K562 (cell line): ENCODE measurements around the gene CEACAM21. TPM values are rescaled to one million over a fixed set of nuclear protein-coding genes. Genes with fewer than 3 reads are reported as not detected.

Experiments used
- ATAC-seq: fragments of 200-7000 bp; cut with Tn5 transposase; 3 replicates; pipeline ENCODE4 v1.9.1; 2020; ENCODE audit warnings: moderate library complexity
- BruUV-seq: library from RNA; stranded (reverse); fragments of 400-500 nt; replicated peaks from 2 replicates; lab custom pipeline; 2021; lab: Mats Ljungman, UMichigan
- CTCF ChIA-PET: fragments of 300-600 bp; formaldehyde crosslinking; extraction: SDS; loops from one replicate; lab custom pipeline; 2021; ENCODE audit warnings: low intra/inter-chr PET ratio; lab: Yijun Ruan, JAX
- POLR2A ChIA-PET: fragments of 300-600, 350-650 bp; sonication (Branson Sonifier 250); formaldehyde crosslinking; extraction: SDS; loops from one replicate; lab custom pipeline; 2021; ENCODE audit warnings: antibody characterized with exemption, inconsistent platforms; lab: Yijun Ruan, JAX
- DNase-seq, 4 experiments: peaks; one replicate each; pipeline versions ENCODE4 v3.0.0 to v3.0.0-alpha.2; 2011 to 2018; ENCODE audit warnings: low spot score in 3 of 4, mixed read lengths in 3 of 4; ENCODE audit errors: extremely low read depth in 1 of 4
- FAIRE-seq: peaks from 2 replicates; lab custom pipeline; 2011; peaks lifted over from hg19 to GRCh38; lab: Jason Lieb, UNC
- H2AFZ ChIP-seq: 2 replicates; pipeline ENCODE4 v1.6.0; 2011; ENCODE audit warnings: low read depth, low read length, control low read depth, inconsistent platforms
- H3K27ac ChIP-seq: fragments of 200-600 bp; 3 replicates; pipeline ENCODE4 v1.8.0; 2011; ENCODE audit warnings: low read depth, mild to moderate bottlenecking, control low read depth, inconsistent platforms, low read length, moderate library complexity, mixed read lengths; ENCODE audit errors: extremely low read depth
- H3K27me3 ChIP-seq, 2 experiments: fragments of 300-600 bp in 1 of 2; 2 replicates in 1 of 2; 3 replicates in 1 of 2; pipeline versions ENCODE4 v1.6.0 to v1.8.0; 2011; ENCODE audit warnings: inconsistent platforms in 2 of 2, low read length in 2 of 2, mild to moderate bottlenecking in 1 of 2, mixed read lengths in 1 of 2, moderate library complexity in 1 of 2; ENCODE audit not compliant: control insufficient read depth in 2 of 2, insufficient read depth in 2 of 2
- H3K36me3 ChIP-seq: fragments of 300-600 bp; 3 replicates; pipeline ENCODE4 v1.8.0; 2011; ENCODE audit warnings: mild to moderate bottlenecking, low read length, inconsistent platforms; ENCODE audit not compliant: control insufficient read depth, insufficient read depth
- H3K4me1 ChIP-seq, 2 experiments: fragments of 200-600 bp in 1 of 2; replicated peaks in 1 of 2; 2 replicates in 1 of 2; 3 replicates in 1 of 2; pipeline versions ENCODE4 v1.5.1 to v1.8.0; 2011; ENCODE audit warnings: inconsistent platforms in 2 of 2, low read length in 2 of 2, mild to moderate bottlenecking in 1 of 2, mixed read lengths in 1 of 2, moderate library complexity in 1 of 2; ENCODE audit not compliant: control insufficient read depth in 2 of 2, insufficient read depth in 2 of 2
- H3K4me2 ChIP-seq: 2 replicates; pipeline ENCODE4 v1.6.1; 2011; ENCODE audit warnings: low read length, control low read depth, inconsistent platforms, mixed read lengths; ENCODE audit not compliant: insufficient read depth
- H3K4me3 ChIP-seq: fragments of 200-600 bp; sonication (generic), shearing (Covaris generic); 2 replicates; pipeline ENCODE4 v1.5.1; 2016; ENCODE audit warnings: control low read depth, inconsistent platforms
- H3K79me2 ChIP-seq: fragments of 200-600 bp; 3 replicates; pipeline ENCODE4 v1.8.0; 2011; ENCODE audit warnings: low read length, inconsistent platforms; ENCODE audit not compliant: control insufficient read depth, insufficient read depth
- H3K9ac ChIP-seq, 2 experiments: 2 replicates each; pipeline versions ENCODE4 v1.6.0 to v1.6.1; 2011; ENCODE audit warnings: low read depth in 2 of 2, low read length in 2 of 2, control low read depth in 1 of 2, inconsistent platforms in 1 of 2, mild to moderate bottlenecking in 1 of 2, mixed read lengths in 1 of 2; ENCODE audit not compliant: insufficient read depth in 1 of 2
- H3K9me1 ChIP-seq: one replicate; pipeline ENCODE4 v1.6.0; 2011; ENCODE audit warnings: inconsistent platforms, mild to moderate bottlenecking, low read length, moderate library complexity; ENCODE audit not compliant: control insufficient read depth, insufficient read depth
- H3K9me3 ChIP-seq: replicated peaks from 2 replicates; pipeline ENCODE4 v1.5.1; 2011; ENCODE audit warnings: low read depth, low read length, inconsistent platforms; ENCODE audit not compliant: control insufficient read depth, insufficient read depth
- H4K20me1 ChIP-seq: replicated peaks from 2 replicates; pipeline ENCODE4 v1.6.1; 2011; ENCODE audit warnings: low read length, inconsistent platforms, mixed read lengths; ENCODE audit not compliant: control insufficient read depth, insufficient read depth
- HMG20B ChIP-seq: fragments of 250-450 bp; sonication (Bioruptor Pico); IDR thresholded peaks from 2 replicates; pipeline ENCODE4 v1.5.0; 2021; ENCODE audit warnings: mild to moderate bottlenecking
- MCM3 ChIP-seq: fragments of 450-650 bp; IDR thresholded peaks from 2 replicates; pipeline ENCODE4 v1.6.1; 2016
- THRA ChIP-seq: fragments of 450-650 bp; IDR thresholded peaks from 2 replicates; pipeline ENCODE4 v1.6.1; 2017; ENCODE audit warnings: mild to moderate bottlenecking, moderate library complexity
- U2AF2 ChIP-seq: fragments of 200-400 bp; formaldehyde crosslinking; optimal IDR thresholded peaks from 2 replicates; pipeline ENCODE3; 2017; ENCODE audit warnings: low read depth, mild to moderate bottlenecking, low read length
- ZNF316 ChIP-seq: fragments of 450-650 bp; IDR thresholded peaks from 2 replicates; pipeline ENCODE4 v1.6.1; 2016
- WGBS: fragments of 100-300 bp; shearing (Covaris generic); methylation state at CpG from one replicate; pipeline ENCODE4 v1.1.6; 2016; ENCODE audit warnings: low coverage, mixed read lengths; ENCODE audit not compliant: insufficient coverage; ENCODE audit errors: missing lambda C conversion rate; 5-methylcytosine and 5-hydroxymethylcytosine counted together
- in situ Hi-C: fragments of 300-500 bp; cut with MboI; formaldehyde crosslinking; loops from 4 replicates; pipeline ENCODE4 v1.15.0; 2018; ENCODE audit warnings: inconsistent platforms, mixed read lengths
- intact Hi-C: fragments of 100-400 bp; cut with micrococcal nuclease; formaldehyde crosslinking; loops from 2 replicates; pipeline ENCODE4 v1.14.2; 2022
- polyA plus RNA-seq, 8 experiments: library from polyadenylated mRNA; depleted of rRNA in 4 of 8; stranded (reverse) in 5 of 8; unstranded in 3 of 8; fragments of >200 nt; fragmentation: Nextera tagmentation in 2 of 8; fragmentation: Illumina TruSeq in 1 of 8; extraction: Ambion mirVana in 2 of 8; extraction: Trizol in 1 of 8; gene quantifications; 2 replicates each; pipeline versions ENCODE4 v1.2.1 to v1.2.3, GENCODE V29; 2011 to 2014; ENCODE audit warnings: inconsistent platforms in 1 of 8, missing spikeins in 1 of 8
- total RNA-seq, 7 experiments: library from RNA; depleted of rRNA in 6 of 7; stranded (reverse); fragments of >200 nt in 6 of 7; fragmentation: Illumina TruSeq in 2 of 7; extraction: Trizol in 2 of 7; gene quantifications; 2 replicates each; pipeline versions ENCODE4 v1.2.1 to v1.2.3, GENCODE V29; 2011 to 2021; ENCODE audit warnings: low replicate concordance in 1 of 7

Gene CEACAM21
- total and polyA plus RNA-seq, 9 of the 15 experiments (the other 6 are each of a cell fraction or from before 2014, with no cell fraction given), result 0.06 to 0.40 (median 0.18) TPM; not detected in 1

GRCh38 chr19:41540041-41540695 is 35.8 kb upstream of the CEACAM21 start:
- H3K9ac ChIP-seq, result no peak overlapping the region; a peak in 1 of 4 replicates
- BruUV-seq, result no TSS peak
- no peaks in the 10 kb centered on the region for H4K20me1 ChIP-seq
- no peak overlapping the region for H2AFZ ChIP-seq
- no peaks in the 10 kb centered on the region for H3K36me3 ChIP-seq
- no peaks in the 10 kb centered on the region for H3K79me2 ChIP-seq
- no peak overlapping the region for H3K27ac ChIP-seq
- H3K4me3 ChIP-seq, result no peak overlapping the region
- FAIRE-seq (no peak), DNase-seq (no peak)
- ChIA-PET POLR2A (no interaction called here), CTCF (no interaction called here)
- H3K4me2 ChIP-seq, result no peak overlapping the region
- in situ Hi-C loops, result no loop called here
- WGBS, result 0% methylated on average over 11 of the region's 11 CpGs
- TF ChIP-seq ZNF316 (0 out of 2 replicates have a peak, but pooled peaks have one; percentile 8), MCM3 (no peak), THRA (no peak), U2AF2 (no peak), HMG20B (CRISPR knock-in tag) (no peak)
- TF ChIP-seq, all 486 proteins: peak for 1
- Histone ChIP-seq H3K4me1 (no peaks in the 10 kb centered on the region; a peak in 1 of 5 replicates), H3K27me3 (peaks cover 2 to 20% of the 10 kb centered on the region in 2 experiments), H3K9me3 (no peaks in the 10 kb centered on the region), H3K9me1 (no peaks in the 10 kb centered on the region)
- no peak for ATAC-seq
- intact Hi-C loops, result no loop called here
